ENCODE data around the gene RTP3. TPM values are rescaled to one million over a fixed set of nuclear protein-coding genes. Genes with fewer than 3 reads are reported as not detected.

RTP3 gene
- polyA plus RNA-seq, 1 donor from 2014 or later: not detected

DNA sequence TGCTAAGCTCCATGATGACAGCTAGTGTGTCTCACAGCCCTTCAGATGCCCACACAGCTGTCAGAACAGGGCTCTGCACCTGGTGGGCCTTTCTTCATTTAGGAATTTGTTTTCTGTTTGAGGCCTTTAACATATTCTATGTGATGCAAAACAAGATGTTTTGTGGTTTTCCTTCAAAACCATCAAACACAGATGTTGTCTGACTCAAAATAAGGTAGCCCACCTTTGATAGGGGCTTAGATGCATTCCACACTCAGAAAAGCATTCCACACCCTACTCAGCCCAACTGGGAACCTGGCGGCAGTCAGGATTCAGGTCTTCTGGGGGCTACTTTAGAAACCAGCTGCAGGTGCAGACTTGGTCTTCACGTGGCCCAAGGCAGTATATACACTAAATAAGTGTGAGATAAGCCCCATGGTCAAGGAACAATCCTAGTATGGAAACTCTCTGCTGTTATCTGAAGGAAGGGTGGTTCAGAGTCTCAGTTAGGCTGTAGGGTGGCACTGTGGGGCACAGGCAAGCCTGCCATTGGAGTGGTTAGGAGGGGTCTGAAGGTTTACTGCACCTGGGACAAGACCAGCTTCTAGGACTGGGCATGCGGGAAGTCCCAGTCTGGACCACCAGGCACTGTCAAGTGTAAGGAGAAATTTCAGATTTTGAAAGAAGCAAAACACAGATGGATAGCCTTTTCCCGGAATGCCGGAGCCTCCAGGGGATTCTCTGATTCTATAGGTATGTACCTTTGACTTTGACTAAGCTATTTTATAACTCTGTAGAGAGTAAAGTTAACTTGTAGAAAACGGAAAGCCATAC, 48.2 kb downstream of the RTP3 start:
- H3K36me3 ChIP-seq (ENCODE audit: insufficient read depth, low read length): no peaks in the 10 kb centered on the region
- no peak overlapping the region for H3K9ac ChIP-seq (ENCODE audit: low read length)
- H3K9me3 ChIP-seq (ENCODE audit: low read length): no peaks in the 10 kb centered on the region
- H3F3A ChIP-seq (ENCODE audit: insufficient read depth, low read length, poor library complexity, severe bottlenecking): no peaks in the 10 kb centered on the region
- H3K79me2 ChIP-seq (replicated peaks; ENCODE audit: insufficient read depth, low read length): no peaks in the 10 kb centered on the region
- no peak overlapping the region for H3K27ac ChIP-seq (ENCODE audit: low read length)
- no peaks in the 10 kb centered on the region for H3K9me2 ChIP-seq (ENCODE audit: insufficient read depth, low read length)
- no peak overlapping the region for H3K4me2 ChIP-seq (ENCODE audit: low read length)
- no peak overlapping the region for H2AFZ ChIP-seq (ENCODE audit: low read depth, low read length)
- no peaks in the 10 kb centered on the region for H3K27me3 ChIP-seq (ENCODE audit: insufficient read depth, low read depth, low read length)
- H3K4me3 ChIP-seq (ENCODE audit: low read length): no peak overlapping the region
- TF ChIP-seq EZH2 (IDR thresholded peaks at IDR 0.05; ENCODE audit: borderline replicate concordance, insufficient read depth, low read length, poor library complexity, severe bottlenecking): no peak
- TF ChIP-seq SMC3 (conservative IDR thresholded peaks at IDR 0.05; ENCODE audit: poor library complexity): no peak
- TF ChIP-seq POLR2AphosphoS5 (IDR thresholded peaks at IDR 0.05): no peak
- TF ChIP-seq, protein P1, sequence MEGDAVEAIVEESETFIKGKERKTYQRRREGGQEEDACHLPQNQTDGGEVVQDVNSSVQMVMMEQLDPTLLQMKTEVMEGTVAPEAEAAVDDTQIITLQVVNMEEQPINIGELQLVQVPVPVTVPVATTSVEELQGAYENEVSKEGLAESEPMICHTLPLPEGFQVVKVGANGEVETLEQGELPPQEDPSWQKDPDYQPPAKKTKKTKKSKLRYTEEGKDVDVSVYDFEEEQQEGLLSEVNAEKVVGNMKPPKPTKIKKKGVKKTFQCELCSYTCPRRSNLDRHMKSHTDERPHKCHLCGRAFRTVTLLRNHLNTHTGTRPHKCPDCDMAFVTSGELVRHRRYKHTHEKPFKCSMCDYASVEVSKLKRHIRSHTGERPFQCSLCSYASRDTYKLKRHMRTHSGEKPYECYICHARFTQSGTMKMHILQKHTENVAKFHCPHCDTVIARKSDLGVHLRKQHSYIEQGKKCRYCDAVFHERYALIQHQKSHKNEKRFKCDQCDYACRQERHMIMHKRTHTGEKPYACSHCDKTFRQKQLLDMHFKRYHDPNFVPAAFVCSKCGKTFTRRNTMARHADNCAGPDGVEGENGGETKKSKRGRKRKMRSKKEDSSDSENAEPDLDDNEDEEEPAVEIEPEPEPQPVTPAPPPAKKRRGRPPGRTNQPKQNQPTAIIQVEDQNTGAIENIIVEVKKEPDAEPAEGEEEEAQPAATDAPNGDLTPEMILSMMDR (IDR thresholded peaks at IDR 0.05; ENCODE audit: poor library complexity, severe bottlenecking): no peak
- TF ChIP-seq EP300 (conservative IDR thresholded peaks at IDR 0.05; ENCODE audit: poor library complexity, severe bottlenecking): no peak
- no peak for TF ChIP-seq RAD21 (conservative IDR thresholded peaks at IDR 0.05)
- TF ChIP-seq REST (IDR thresholded peaks at IDR 0.05; ENCODE audit: borderline replicate concordance): no peak
- no peak for TF ChIP-seq MXI1 (conservative IDR thresholded peaks at IDR 0.05; ENCODE audit: poor library complexity, severe bottlenecking)
- TF ChIP-seq TAF1 (IDR thresholded peaks at IDR 0.05; ENCODE audit: low read depth): no peak
- no peaks in the 10 kb centered on the region for H4K20me1 ChIP-seq (ENCODE audit: insufficient read depth)

DNA sequence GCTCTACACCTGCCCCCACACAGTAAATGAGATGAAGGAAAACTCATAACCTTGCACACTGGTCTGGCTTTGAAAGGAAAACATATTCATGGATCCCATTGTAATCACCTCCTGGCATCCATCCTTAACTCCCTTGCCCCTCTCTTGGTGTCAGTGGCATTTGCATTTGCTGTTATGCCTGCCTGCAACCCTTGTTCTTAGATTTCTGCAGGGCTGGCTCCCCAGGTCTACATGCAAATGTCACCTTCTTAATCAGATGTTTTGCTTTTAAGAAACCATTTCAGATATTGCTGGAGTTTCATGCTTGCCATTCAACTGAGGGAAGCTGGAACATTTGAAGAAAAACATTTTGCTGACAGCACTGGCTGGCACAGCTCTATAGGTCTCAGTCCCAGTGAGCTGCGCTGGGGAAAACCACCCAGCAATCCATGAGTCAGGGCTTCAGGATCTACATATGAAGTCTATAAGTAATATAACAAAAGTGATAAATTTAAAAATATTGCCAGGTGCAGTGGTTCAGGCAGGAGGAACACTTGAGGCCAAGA, 49.2 kb downstream of the RTP3 start:
- H3K27me3 ChIP-seq (ENCODE audit: insufficient read depth, low read depth, low read length): no peaks in the 10 kb centered on the region
- no peak overlapping the region for H3K27ac ChIP-seq (ENCODE audit: low read length)
- no peaks in the 10 kb centered on the region for H4K20me1 ChIP-seq (ENCODE audit: insufficient read depth)
- no peaks in the 10 kb centered on the region for H3K9me3 ChIP-seq (ENCODE audit: low read length)
- no peak overlapping the region for H3K4me3 ChIP-seq (ENCODE audit: low read length)
- no peaks in the 10 kb centered on the region for H3K79me2 ChIP-seq (replicated peaks; ENCODE audit: insufficient read depth, low read length)
- no peak overlapping the region for H3K4me2 ChIP-seq (ENCODE audit: low read length)
- H3K9ac ChIP-seq (ENCODE audit: low read length): no peak overlapping the region
- H3F3A ChIP-seq (ENCODE audit: insufficient read depth, low read length, poor library complexity, severe bottlenecking): no peaks in the 10 kb centered on the region
- H2AFZ ChIP-seq (ENCODE audit: low read depth, low read length): no peak overlapping the region
- TF ChIP-seq POLR2AphosphoS5 (IDR thresholded peaks at IDR 0.05) (no peak), RAD21 (conservative IDR thresholded peaks at IDR 0.05) (no peak), TAF1 (IDR thresholded peaks at IDR 0.05; ENCODE audit: low read depth) (no peak), MXI1 (conservative IDR thresholded peaks at IDR 0.05; ENCODE audit: poor library complexity, severe bottlenecking) (no peak), REST (IDR thresholded peaks at IDR 0.05; ENCODE audit: borderline replicate concordance) (no peak), EZH2 (IDR thresholded peaks at IDR 0.05; ENCODE audit: borderline replicate concordance, insufficient read depth, low read length, poor library complexity, severe bottlenecking) (no peak), EP300 (conservative IDR thresholded peaks at IDR 0.05; ENCODE audit: poor library complexity, severe bottlenecking) (no peak), SMC3 (conservative IDR thresholded peaks at IDR 0.05; ENCODE audit: poor library complexity) (no peak)
- TF ChIP-seq, protein P1 (IDR thresholded peaks at IDR 0.05; ENCODE audit: poor library complexity, severe bottlenecking): no peak
- no peaks in the 10 kb centered on the region for H3K36me3 ChIP-seq (ENCODE audit: insufficient read depth, low read length)
- no peaks in the 10 kb centered on the region for H3K9me2 ChIP-seq (ENCODE audit: insufficient read depth, low read length)

Measured in neural cell (in vitro differentiated cells).